Measurements from ENCODE around the gene GLS2. TPM values are rescaled to one million over a fixed set of nuclear protein-coding genes. Genes with fewer than 3 reads are reported as not detected.

Gene GLS2
- total and polyA plus RNA-seq, 2 donors (not counting 1 experiment from before 2014, with no cell fraction given), result 5.3 to 7.2 TPM

- H4K20me1 ChIP-seq (ENCODE audit: control insufficient read depth, insufficient read depth, low read length, poor library complexity, severe bottlenecking), result no peaks in the 10 kb centered on the region
- no peak for TF ChIP-seq EZH2 (IDR thresholded peaks at IDR 0.05; ENCODE audit: borderline replicate concordance, insufficient read depth, low read depth, low read length, poor library complexity, severe bottlenecking)
- TF ChIP-seq, protein P1, sequence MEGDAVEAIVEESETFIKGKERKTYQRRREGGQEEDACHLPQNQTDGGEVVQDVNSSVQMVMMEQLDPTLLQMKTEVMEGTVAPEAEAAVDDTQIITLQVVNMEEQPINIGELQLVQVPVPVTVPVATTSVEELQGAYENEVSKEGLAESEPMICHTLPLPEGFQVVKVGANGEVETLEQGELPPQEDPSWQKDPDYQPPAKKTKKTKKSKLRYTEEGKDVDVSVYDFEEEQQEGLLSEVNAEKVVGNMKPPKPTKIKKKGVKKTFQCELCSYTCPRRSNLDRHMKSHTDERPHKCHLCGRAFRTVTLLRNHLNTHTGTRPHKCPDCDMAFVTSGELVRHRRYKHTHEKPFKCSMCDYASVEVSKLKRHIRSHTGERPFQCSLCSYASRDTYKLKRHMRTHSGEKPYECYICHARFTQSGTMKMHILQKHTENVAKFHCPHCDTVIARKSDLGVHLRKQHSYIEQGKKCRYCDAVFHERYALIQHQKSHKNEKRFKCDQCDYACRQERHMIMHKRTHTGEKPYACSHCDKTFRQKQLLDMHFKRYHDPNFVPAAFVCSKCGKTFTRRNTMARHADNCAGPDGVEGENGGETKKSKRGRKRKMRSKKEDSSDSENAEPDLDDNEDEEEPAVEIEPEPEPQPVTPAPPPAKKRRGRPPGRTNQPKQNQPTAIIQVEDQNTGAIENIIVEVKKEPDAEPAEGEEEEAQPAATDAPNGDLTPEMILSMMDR (IDR thresholded peaks at IDR 0.05), result peak; percentile 30
- H3K27ac ChIP-seq (ENCODE audit: low read length in 2 of 2), result peak within 1 kb of the TSS; percentile 86 to 87
- intact Hi-C loops (cut with micrococcal nuclease), result loop anchor here (1.0 to 5.0 kb wide), 11 partner anchors 19 to 726 kb away; partner anchors contain the start of genes CS, GDF11, GLS2 and PAN2
- DNase-seq (peak; percentile 97), ATAC-seq (ENCODE audit: low read depth) (peak; percentile 93)
- under 1% methylated on average over 43 of the region's 43 CpGs for WGBS (ENCODE audit: insufficient coverage)
- peaks cover 23% of the 10 kb centered on the region for H3K79me2 ChIP-seq (ENCODE audit: control insufficient read depth, insufficient read depth, low read length)
- H3K27me3 Mint-ChIP-seq, result no peaks in the 10 kb centered on the region
- H3K27ac Mint-ChIP-seq, result peak within 1 kb of the TSS; percentile 98
- peak within 1 kb of the TSS; percentile 93 for H3K4me3 Mint-ChIP-seq
- ChIA-PET POLR2A (interaction anchor here (0.7 to 1.2 kb wide), 6 partner anchors 11 to 350 kb away, joined by 3 to 8 read pairs (median 4); partner anchors contain the start of gene CNPY2), CTCF (interaction anchor here (0.6 to 2.1 kb wide), 6 partner anchors 19 to 279 kb away, joined by 3 to 7 read pairs (median 3); partner anchors contain the start of genes ANKRD52, SMARCC2, STAT2 and TIMELESS)
- no peaks in the 10 kb centered on the region for H3K9me3 Mint-ChIP-seq (ENCODE audit: insufficient read depth)
- H3K4me1 ChIP-seq (ENCODE audit: control insufficient read depth in 2 of 2, insufficient read depth in 2 of 2, low read length in 2 of 2), result peaks cover 12 to 28% of the 10 kb centered on the region in 2 donors
- H3K4me3 ChIP-seq (ENCODE audit: control extremely low read depth in 1 of 5, extremely low read depth in 1 of 5, insufficient read depth in 1 of 5, low read depth in 2 of 5, low read length in 4 of 5), result peak within 1 kb of the TSS; percentile 91 to 100 (median 96)
- peak within 1 kb of the TSS; percentile 97 for H3K9ac ChIP-seq (ENCODE audit: low read length)
- peak within 1 kb of the TSS; percentile 99 for H2AFZ ChIP-seq (ENCODE audit: insufficient read depth, low read depth, low read length, poor library complexity, severe bottlenecking)
- H3K27me3 ChIP-seq (replicated peaks in 1 of 4; ENCODE audit: control extremely low read depth in 1 of 4, control insufficient read depth in 3 of 4, insufficient read depth in 4 of 4, low read length in 3 of 4), result no peaks in the 10 kb centered on the region
- H3K4me2 ChIP-seq (replicated peaks; ENCODE audit: low read depth, low read length, poor library complexity, severe bottlenecking), result peak within 1 kb of the TSS; percentile 82
- peaks cover 28% of the 10 kb centered on the region for H3K4me1 Mint-ChIP-seq
- no peaks in the 10 kb centered on the region for H3K9me3 ChIP-seq (ENCODE audit: control extremely low read depth in 1 of 3, control insufficient read depth in 2 of 3, insufficient read depth in 1 of 3, low read length in 2 of 3)
- H3K36me3 ChIP-seq (replicated peaks in 1 of 2; ENCODE audit: control extremely low read depth in 1 of 2, control insufficient read depth in 1 of 2, extremely low read depth in 1 of 2, insufficient read depth in 2 of 2, low read length in 1 of 2), result peaks cover 0 to 7% of the 10 kb centered on the region in 2 experiments
These were observed 19.6 kb downstream of the GLS2 start, which contains the start of gene SPRYD4 for GRCh38 chr12:56468216-56469006. Gene SPRYD4, plus strand, starts transcription at chr12:56468578. Its CDS starts 14 bp downstream, at chr12:56468592.
